ENCODE results near the gene TMCO1.
A peak's percentile ranks its signal among the peaks of the same experiment; 100 is the strongest.
"Not testable (repeated sequence)": the region's sequence is repeated elsewhere in the genome, so short reads cannot be mapped to it uniquely, and the experiment has no call there.

Gene TMCO1, protein sequence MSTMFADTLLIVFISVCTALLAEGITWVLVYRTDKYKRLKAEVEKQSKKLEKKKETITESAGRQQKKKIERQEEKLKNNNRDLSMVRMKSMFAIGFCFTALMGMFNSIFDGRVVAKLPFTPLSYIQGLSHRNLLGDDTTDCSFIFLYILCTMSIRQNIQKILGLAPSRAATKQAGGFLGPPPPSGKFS

DNA sequence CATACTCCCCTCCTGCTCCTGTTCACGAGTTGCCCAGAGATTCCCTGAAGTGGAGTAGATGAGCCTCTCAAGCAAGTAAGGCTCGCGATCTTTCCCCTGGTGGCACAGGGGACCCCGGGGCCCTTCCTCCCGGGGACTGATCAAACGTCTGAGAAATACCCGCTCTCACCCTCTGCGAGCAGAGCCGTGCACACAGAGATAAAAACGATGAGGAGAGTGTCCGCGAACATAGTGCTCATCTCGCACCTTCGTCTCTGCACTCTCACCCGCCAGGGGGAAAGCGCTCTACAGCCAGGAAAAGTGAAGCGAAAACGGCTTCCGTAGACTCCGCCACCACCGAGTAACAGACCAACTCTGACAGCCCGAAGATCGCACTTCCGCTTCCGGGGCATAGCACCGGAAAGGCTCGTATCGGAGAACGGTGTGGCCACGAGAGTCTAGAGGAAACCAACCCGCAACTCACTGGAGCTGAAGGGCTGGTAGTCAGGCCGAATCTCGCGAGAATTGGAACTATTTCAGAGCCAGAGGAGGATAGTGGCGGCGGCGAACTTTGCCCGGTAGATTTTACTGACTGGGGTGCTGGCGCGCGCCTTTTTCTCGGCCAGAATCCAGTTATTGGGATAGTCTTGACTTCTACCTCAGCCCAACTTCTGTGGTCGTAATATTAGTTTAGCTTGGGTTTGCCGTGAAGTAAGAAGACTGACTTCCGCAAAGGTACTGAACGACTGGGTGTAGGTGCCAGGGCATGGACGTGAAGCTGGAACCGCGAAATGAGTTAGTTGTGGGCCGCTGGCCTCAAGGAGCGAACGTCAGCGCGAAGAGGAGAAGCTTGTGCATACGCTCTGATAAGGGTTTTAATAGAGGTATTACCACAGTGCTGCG, at the start of gene TMCO1:
Gene TMCO1, minus strand, starts transcription at position 356 of the 882 bp plus-strand sequence. Its CDS starts 117 bp downstream, at position 239.
- TF ChIP-seq, protein P1, sequence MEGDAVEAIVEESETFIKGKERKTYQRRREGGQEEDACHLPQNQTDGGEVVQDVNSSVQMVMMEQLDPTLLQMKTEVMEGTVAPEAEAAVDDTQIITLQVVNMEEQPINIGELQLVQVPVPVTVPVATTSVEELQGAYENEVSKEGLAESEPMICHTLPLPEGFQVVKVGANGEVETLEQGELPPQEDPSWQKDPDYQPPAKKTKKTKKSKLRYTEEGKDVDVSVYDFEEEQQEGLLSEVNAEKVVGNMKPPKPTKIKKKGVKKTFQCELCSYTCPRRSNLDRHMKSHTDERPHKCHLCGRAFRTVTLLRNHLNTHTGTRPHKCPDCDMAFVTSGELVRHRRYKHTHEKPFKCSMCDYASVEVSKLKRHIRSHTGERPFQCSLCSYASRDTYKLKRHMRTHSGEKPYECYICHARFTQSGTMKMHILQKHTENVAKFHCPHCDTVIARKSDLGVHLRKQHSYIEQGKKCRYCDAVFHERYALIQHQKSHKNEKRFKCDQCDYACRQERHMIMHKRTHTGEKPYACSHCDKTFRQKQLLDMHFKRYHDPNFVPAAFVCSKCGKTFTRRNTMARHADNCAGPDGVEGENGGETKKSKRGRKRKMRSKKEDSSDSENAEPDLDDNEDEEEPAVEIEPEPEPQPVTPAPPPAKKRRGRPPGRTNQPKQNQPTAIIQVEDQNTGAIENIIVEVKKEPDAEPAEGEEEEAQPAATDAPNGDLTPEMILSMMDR (IDR thresholded peaks at IDR 0.05; ENCODE audit: control insufficient read depth, extremely low read depth, insufficient read depth), result 0 out of 2 replicates have a peak, but pooled peaks have one; percentile 10
- peak within 1 kb of the TSS; percentile 77 for H3K4me3 ChIP-seq (ENCODE audit: low read depth, low read length)
- peak; percentile 97 for DNase-seq (ENCODE audit: low read depth)

- DNase-seq (ENCODE audit: low read depth), result no peak
These were observed 48.3 kb upstream of the TMCO1 start for GRCh38 chr1:165816826-165817497.

GRCh38 chr1:165816157-165816556, 47.5 kb upstream of the TMCO1 start:
- TF ChIP-seq, protein P1 (IDR thresholded peaks at IDR 0.05; ENCODE audit: control insufficient read depth, extremely low read depth, insufficient read depth), result no peak
- no peak for DNase-seq (ENCODE audit: low read depth)
- no peak overlapping the region for H3K4me3 ChIP-seq (ENCODE audit: low read depth, low read length)

More at GRCh38 chr1:165816826-165817497, 48.3 kb upstream of the TMCO1 start:
- TF ChIP-seq, protein P1 (IDR thresholded peaks at IDR 0.05; ENCODE audit: control insufficient read depth, extremely low read depth, insufficient read depth), result no peak
- no peak overlapping the region for H3K4me3 ChIP-seq (ENCODE audit: low read depth, low read length)

DNA sequence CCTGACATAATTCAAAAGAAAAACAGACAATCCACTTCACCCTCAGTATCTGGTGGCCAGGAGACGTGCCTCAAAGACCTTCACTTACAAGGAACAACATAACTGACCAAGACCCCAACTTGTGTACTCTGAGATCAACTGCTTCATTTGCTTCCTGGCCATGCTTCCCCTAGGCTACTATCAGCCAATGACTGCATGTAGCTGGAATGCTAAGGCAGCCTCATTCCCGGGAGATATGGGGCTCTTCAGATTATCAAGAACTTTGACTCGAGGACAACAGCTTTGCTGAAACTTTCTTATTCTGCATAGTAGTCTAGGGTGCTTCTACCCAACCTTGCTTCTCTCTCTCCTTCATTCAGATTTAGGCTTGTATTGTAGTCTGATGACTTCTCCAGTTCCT, 47.1 kb upstream of the TMCO1 start:
- TF ChIP-seq, protein P1 (IDR thresholded peaks at IDR 0.05; ENCODE audit: control insufficient read depth, extremely low read depth, insufficient read depth), result no peak
- no peak for DNase-seq (ENCODE audit: low read depth)
- no peak overlapping the region for H3K4me3 ChIP-seq (ENCODE audit: low read depth, low read length)

DNA sequence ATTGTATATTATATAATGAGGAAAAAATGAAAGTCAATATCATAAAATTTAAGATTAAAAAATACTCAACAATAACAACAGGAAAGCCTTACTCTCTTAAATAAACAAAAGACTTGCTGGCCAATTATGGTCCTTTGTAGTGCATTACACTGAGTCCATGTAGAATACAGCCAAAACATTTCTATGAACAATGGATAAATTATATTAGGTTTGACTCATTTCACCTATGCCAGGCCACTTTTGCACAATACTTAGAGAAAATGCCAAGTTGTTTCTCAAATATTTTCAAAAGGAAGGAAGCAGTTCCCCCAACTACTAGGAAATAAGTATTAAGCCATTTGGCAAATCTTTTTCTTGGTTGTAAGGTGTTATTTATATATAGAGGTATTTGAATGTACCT, 38.9 kb upstream of the TMCO1 start:
- no peak for DNase-seq (ENCODE audit: low read depth)
- TF ChIP-seq, protein P1 (IDR thresholded peaks at IDR 0.05; ENCODE audit: control insufficient read depth, extremely low read depth, insufficient read depth), result no peak
- H3K4me3 ChIP-seq (ENCODE audit: low read depth, low read length), result no peak overlapping the region

GRCh38 chr1:165804513-165804912, 35.8 kb upstream of the TMCO1 start:
- not testable (repeated sequence) for DNase-seq (ENCODE audit: low read depth); H3K4me3 ChIP-seq (ENCODE audit: low read depth, low read length)

DNA sequence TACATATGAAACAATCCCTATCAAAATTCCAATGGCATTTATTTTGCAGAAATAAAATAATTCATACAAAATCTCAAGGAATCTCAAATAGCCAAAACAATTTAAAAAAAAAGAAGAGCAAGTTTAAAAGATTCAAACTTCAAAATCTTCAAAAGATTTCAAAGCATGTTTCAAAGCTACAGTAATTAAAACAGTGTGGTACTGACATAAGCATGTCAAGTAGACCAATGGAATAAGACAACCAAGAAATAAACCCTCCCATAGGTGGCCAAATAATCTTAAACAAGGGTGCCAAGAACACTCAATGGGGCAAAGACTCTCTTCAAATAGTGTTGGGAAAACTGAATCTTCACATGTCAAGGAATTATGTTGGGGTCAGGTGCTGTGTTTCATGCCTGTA, 30.7 kb upstream of the TMCO1 start:
- TF ChIP-seq, protein P1 (IDR thresholded peaks at IDR 0.05; ENCODE audit: control insufficient read depth, extremely low read depth, insufficient read depth), result no peak
- no peak overlapping the region for H3K4me3 ChIP-seq (ENCODE audit: low read depth, low read length)

More for the DNA sequence above, 30.7 kb upstream of the TMCO1 start:
- no peak for DNase-seq (ENCODE audit: low read depth)
